HG03159 (cell line): Measurements from ENCODE around the gene SOBP.
A peak's percentile ranks its signal among the peaks of the same experiment; 100 is the strongest.

Experiments
- ATAC-seq: cut with Tn5 transposase; IDR thresholded peaks from one replicate; pipeline ENCODE4 v1.9.1; 2021; ENCODE audit warnings: mild to moderate bottlenecking, moderate library complexity; ENCODE audit not compliant: unreplicated experiment

SOBP gene

DNA sequence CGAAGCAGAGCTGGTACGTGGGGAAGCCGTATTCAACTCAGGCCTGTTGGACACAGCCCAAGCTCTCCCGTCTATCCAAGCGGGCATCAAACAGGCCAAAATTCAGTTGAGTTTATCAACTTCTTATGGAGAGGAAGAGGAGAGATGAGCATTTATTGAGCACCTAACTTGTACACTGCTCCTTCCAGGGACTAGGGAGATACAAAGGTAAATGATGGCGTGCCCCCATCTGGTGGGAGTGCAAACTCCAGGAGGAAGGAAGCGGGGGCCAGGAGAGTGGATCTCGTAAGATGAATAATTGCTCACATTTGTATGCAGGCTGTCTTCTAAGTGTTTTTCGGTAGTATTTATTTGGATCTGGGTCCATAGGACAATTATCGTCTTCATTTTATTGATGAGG is 146.6 kb downstream of the SOBP start:
- no peak for ATAC-seq

DNA sequence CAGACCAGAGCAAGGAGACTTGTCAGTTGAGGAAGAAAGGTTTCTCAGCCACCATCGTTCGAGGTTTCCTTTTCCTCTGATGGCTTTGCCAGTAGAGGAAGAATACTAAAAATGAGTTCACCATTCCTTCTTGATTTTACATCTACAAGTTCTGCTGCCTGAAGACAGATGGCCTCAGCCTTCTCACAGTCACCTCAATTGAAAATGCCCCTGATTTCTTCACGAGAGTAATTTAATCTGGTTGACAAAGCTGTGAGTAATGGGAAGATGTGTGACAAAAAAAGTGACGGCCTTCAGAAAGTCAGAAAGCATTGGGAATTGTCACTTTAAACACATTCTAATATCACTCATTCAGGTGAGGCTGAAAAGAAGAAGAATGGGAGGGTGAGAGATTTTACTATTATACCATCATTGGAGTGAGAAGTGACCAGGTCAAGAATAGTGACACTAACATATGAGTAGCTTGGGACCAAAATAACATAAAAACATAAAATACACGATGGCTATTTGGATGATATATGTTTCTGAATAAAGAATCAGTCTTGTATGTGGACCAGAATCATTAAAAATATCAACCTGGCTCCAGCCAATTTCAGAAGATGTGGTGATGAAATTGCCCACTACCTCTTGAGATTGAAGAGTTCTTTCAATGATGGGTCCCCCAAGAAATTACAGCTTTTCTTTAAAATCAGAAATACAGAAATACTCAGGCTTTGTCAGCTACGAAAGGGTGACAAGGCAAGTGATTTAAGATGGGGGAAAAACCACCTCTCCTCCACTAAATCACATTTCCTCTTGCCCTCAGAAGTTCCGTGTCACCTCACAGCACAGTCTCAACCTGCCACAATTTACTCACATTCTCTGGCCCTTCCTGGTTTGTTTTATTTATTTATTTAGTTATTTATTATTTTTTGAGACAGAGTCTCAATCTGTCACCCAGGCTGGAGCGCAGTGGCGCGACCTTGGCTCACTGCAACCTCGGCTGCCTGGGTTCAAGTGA is 147.7 kb downstream of the SOBP start:
- ATAC-seq, result no peak

DNA sequence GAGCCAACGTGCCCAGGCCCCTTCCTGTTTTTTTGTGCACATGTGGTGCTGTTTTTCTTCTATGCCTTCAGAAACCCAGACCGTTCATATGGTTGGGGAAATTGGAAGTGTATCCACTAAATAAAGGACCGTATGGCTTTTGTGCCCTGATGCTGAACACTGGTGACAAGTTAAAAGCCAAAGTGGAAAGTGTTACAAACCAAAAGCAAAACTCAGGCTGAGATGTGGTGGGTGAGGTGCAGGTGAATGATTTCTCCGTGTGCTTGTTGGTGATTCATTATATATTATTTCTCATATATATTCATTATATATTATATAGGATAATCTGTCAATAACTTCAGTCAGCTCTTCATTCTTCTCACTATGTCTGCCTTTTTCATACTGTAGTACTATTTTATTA is 148.6 kb downstream of the SOBP start:
- no peak for ATAC-seq

DNA sequence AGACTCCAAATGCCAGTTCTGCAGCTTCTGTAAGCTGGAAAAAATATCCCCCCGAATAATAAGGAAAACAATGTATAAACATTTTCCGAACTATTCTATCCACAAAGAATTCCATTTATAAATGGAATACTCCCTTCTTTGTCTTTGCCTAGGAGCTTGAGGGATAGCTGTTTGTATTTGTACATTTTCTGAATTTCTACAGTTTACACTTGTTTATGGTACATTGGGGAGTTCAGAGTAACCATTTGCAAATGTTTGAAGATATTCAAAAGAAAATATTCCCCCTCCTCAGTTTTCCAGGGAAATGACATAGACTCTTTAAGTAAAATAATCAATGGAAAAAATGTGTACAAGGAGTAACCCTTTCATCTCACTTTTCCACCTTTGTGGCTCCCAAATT is 149.6 kb downstream of the SOBP start:
- ATAC-seq, result no peak

DNA sequence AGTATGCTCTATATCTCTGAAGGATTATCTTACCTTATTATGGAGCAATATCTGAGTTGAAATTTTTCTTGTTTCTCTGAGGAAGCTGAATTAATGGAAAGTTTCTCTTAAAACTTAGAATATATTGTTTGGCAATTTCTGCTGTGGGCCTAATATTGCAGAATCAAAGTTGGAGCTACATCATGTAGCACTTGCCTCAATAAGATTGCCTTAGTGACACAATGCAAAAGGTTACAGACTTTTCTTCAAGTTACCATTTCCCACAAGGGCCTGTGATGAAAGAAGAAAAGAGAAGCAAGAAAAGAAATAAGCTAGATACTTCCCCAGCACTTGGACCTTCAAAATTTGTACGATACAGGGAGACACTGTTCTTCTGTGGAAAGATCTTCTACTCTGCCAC is 151.2 kb downstream of the SOBP start:
- ATAC-seq, result no peak

DNA sequence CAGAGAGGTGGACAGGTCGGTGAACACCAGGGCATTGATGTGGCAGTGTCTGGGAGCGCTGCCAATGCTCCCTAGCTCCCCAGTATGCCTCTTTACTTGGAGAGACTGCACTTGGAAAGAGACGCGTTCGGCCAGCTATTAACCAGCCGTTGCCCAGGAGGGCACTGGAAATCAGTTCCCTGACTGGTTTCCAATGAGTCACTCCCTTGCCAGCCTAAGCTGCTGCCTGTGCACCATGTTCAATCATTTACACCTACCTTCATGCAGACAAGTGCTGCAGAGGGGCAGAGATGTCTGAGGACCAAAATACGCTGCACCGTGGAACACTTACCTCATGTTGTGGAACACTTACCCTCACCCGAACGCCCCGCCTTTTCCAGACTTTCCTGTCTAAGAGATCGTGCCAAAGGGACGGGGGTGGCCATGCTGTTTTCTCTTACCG is 151.6 kb downstream of the SOBP start:
- no peak for ATAC-seq

DNA sequence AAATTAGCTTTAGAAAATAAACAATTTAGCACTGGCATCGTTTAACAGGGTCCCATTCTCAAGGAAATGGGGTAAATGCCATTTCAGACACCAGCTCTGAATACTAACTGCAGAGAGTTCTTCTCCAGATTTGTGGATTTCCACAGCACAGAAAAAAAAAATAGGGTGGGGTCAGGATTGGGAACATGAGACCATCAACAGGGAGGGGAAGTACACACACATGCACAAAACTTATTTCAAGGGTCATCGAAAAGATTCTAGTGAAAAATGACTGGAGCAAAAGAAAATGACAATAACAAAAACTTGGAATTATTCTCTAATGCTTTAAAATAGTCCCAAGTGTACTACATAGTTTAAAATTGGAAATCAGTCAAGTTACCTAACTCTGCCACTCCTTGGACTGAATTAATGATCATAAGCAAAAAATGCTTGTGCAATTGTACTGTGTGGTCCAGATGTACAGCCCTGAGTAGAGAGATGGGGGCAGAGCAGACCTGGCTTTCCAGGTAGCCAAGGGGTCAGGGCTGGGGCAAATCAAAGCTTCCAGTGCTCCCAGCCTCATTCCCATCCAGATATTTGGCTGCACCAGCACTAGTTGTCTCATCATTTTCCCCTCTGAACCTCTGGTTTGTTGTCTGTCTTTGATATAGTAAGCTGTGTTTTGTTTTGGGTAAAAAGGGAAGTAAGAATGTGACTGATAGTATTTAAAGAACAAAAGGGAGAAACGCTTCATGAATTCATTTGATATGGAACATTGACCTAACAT is 152.4 kb downstream of the SOBP start:
- peak; percentile 54 for ATAC-seq

DNA sequence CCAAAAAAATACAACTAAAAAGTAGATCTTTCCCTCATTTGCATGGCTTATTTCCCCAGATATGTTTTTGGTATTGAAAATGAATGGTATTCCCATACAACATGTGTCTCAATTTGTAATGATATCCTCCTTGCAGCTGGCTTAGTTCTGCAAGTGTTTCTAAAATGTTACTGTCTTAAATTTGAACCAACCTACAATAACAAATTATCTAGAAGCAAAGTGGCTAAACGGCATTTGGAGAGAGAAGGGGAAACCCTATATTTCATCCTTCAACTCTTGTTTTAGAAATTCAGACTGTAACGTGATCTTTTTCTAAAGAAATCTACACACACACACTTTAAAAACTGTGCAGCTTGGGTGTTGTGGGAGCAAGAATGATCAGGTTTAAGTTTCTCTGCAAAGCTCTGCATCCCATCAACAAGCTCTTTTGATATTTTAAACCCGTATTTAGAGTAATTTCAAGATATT is 153.0 kb downstream of the SOBP start:
- ATAC-seq, result no peak

DNA sequence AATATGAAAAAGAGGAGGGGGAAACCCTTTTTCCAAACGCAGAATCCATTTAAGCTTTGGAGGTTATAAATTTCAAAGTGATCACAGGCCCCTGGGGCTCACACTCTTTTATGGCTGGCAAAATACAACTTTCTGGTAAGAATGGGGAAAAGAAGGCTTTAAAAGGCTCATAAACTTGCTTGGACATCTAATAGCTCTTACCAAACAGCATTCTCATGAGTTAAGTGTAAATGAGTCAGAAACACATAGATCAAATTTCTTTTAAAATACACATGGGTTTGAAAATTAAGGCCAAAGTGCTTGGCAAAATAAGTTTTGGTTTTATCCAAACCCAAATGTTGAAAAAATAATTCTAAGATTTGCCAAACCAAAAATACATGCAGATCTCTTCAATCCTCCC is 154.6 kb downstream of the SOBP start:
- no peak for ATAC-seq

DNA sequence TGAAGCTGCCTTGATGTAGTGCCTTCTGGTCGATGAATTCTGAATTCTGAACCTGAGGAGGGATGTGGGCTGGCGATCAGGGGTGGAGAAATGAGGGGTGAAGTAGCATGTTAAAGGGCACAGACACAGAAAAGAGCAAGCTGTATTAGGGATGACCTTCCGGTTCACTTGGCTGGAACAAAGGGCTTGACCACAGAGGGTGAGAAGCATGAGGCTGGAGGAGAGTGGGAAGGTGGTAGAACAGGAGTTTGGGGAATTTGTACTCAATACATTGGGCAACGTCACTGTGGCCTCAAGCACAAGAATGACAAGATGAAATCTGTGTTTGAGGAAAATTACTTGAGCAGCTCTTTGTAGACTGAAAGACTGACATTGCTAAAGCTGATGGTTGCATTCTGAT is 155.8 kb downstream of the SOBP start:
- no peak for ATAC-seq

DNA sequence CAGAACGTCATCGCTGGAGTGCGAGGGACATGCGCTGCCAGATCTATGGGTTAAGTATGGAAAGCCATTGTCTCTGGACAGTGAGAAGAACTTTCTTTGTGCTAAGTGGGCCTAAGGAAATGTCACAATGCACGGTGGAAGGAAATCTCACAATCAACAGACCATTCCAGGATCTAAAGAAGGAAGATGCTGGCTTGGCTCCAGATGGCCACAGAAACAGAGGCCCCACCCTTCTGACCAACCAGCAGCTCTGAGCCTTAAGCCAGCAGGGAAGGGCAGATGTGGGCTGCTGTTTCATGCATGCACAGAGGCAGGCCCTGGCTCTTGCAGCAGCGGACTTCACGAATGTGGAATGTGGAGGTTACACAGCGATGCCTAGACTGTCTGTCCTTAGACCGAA is 156.3 kb downstream of the SOBP start:
- ATAC-seq, result no peak

DNA sequence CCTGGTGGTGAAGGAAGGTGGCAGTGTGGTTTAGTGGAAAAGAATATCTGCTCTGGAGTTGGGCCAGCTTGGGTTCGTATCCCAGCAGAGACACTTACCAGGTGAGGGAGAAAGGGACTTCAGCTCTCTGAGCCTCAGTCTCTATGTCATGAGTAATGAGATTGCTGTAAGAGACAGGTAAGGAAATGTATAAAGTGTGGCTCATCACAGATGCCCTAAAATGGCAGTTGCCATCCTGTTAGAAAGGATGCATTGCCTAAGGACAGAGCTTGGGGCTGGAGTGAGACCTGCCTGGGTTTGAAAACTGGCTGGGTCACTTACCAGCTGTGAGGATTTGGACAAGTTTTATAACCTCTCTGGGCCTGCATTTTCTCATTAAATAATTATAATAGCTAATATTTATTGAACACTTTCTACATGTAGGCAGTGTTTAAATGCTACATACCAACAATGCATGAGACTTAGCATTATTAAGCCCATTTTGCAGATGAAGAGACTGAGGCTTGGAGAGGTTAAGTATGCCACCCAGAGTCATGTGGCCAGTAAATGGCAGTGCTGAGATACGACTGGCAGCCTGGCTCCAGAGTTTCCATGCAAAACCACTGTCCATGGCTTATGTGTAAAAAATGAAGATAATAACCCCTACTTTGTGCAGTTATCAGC is 157.0 kb downstream of the SOBP start:
- ATAC-seq, result no peak

DNA sequence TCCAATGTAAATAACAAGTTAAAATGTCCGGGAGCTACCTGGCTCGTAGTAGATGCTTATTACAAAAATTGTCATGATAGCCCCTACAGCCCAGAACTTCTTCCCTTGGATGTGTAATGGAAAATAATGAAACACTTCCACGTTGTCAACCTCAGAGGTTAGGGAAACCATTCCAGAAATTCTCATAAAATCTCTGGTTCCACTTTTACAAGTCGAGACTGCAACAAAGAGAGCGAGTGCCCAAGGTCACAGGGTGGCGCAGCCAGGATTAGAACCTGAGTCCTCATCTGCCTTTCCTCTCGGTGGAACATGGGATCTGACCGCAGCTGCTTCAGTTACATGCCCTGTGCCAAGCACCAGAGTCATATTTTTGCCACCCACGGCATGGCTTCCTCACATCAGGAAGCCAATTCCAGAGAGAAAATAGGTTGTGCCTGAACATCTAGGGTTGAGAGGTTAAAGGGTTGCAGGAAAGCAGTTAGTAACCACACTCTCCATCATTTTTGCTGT is 157.6 kb downstream of the SOBP start:
- ATAC-seq, result no peak

DNA sequence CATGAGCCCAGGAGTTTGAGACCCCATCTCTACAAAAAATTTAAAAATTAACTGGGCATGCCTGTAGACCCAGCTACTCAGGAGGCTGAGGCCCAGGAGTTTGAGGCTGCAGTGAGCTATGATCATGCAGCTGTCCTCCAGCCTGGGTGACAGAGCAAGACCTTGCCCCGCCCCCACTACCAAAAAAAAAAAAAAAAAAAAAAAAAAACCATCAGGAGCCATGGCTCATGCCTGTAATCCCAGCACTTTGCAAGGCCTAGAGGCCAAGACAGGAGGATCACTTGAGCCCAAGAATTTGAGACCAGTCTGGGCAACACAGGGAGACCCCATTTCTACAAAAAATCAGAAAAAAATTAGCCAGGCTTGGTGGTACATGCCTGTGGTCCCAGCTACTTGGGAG is 159.1 kb downstream of the SOBP start:
- ATAC-seq, result no peak

DNA sequence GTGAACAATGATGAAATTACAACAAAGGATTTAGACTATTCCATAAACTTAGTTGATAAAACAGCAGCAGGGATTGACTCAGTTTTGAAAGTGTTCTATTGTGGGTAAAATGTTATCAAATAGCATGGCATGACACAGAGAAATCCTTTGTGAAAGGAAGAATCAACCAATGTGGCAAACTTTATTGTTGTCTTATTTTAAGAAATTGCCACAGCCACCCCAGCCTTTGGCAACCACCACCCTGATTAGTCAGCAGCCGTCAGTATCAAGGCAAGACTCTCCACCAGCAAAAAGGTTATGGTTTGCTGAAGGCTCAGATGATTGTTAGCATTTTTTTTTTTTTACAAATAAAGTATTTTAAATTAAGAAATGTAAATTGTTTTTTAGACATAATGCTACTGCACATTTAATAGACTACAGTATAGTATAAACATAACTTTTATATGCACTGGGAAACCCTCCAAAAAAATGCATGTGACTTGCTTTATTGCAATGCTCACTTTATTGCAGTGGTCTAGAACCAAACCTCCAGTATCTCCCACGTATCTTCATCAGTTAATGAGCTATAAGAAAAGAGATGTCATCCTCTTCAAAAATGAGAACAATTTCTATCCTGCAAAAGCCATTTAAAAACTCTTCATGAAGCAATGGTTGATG is 162.7 kb downstream of the SOBP start:
- no peak for ATAC-seq

DNA sequence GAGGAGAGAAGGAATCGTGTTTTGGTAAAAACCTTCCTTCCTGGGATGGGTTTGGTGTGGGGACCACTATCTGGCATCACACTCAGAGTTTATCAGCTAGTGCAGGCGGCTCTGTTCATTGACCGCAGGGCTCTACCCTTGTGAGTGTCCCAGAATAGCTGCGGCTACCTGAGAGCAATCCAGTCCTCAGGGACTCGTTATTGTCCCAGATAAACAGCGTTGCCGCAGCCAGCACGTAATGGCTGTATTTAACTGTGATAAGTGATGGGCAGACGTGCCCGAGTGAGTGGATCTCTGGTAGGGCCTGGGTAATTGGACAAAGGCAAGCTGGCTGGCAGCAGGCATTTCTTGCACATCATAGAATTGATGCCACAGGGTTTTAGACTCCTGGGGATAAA is 163.3 kb downstream of the SOBP start:
- ATAC-seq, result no peak

DNA sequence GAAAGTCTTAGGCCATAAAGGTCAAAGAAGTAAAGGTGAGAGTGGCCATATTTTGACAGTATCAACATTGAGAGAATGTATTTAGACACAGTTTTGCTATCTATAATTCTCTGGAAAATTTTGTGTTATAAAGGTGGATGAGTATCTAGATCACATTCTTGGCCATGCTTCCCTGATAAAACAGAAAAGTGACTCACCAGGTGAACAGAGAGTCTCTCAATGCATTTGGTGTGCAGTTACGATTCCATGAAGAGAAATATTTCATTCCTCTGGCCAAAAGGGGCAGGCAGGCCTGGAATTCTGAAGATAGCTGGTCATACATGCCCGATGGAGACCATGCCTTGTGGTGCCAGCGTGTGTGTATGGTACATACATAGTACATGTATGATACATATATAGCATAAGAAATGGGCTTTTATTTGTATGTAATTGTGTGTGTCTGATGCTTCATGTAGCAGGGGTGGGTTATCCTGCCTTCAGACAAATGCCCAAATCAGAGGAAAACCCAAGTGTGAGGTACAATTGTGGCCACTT is 164.0 kb downstream of the SOBP start:
- no peak for ATAC-seq

DNA sequence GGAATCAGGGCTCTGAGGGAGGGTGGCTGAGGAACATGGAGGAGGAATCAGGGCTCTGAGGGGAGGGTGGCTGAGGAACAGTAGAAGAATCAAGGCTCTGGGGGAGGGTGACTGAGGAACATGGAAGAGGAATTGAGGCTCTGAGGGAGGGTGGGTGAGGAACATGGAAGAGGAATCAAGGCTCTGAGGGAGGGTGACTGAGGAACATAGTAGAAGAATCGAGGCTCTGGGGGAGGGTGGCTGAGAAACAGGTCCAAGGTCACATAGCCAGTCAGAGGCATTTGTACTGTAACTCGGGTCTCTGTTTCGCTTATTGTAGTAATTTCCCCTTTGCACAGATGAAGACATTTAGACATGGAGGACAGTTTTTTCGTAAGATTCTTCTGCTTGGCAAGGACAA is 164.8 kb downstream of the SOBP start:
- no peak for ATAC-seq

DNA sequence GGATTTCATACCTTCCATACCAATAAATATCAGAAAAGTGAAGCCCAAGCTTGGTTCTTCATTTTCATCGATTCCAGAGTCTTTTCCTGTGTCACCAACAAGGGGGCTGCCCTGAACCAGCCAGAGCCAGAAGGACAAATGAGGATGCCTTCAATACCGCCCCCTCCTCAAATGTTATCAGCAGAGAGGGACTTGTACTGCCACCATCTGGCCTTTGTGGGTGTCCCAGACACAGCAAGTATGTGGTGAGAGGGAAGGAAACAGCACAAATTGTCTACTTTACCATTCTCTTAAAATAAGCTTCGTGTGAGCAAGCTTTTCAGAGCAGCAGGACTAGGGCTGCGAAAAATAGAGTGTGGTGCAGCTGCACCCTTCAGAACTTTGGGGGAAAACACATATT is 165.3 kb downstream of the SOBP start:
- ATAC-seq, result no peak

DNA sequence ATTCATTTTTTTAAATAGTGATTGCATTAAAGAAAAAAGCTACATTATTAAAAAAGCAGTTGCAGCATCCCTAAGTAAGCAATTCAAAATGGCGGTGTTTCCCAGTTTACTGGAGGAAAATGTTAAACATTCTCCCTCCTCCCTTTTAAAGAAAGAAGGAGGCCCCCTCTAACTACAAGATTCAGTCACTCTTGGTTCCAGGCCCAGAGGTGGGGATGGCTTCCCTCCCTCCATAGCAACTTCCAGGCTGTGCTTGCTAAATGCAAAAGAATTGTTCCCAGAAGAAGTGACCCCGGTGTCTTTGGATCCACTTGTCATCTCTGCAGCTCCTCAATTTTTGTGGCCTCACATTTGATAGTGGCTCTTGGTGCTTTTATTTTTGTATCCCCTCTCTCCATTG is 165.9 kb downstream of the SOBP start:
- ATAC-seq, result no peak
